GM12878 (cell line): ENCODE measurements around the gene PTPRF. TPM values are rescaled to one million over a fixed set of nuclear protein-coding genes. Genes with fewer than 3 reads are reported as not detected.

Experiments used
- ATAC-seq: fragments of 200-7000 bp; cut with Tn5 transposase; 3 replicates; pipeline ENCODE4 v1.9.1; 2020; ENCODE audit warnings: mild to moderate bottlenecking, moderate library complexity
- BruUV-seq: library from RNA; stranded (reverse); fragments of 400-500 nt; replicated peaks from 2 replicates; lab custom pipeline; 2021; lab: Mats Ljungman, UMichigan
- CTCF ChIA-PET: fragments of 300-600 bp; sonication (Branson Sonifier 250); formaldehyde crosslinking; extraction: SDS; loops from one replicate; lab custom pipeline; 2021; ENCODE audit warnings: inconsistent platforms; lab: Yijun Ruan, JAX
- POLR2A ChIA-PET: fragments of 350-600 bp; formaldehyde crosslinking; extraction: SDS; loops from one replicate; lab custom pipeline; 2021; ENCODE audit warnings: inconsistent platforms; lab: Charles Lee
- RAD21 ChIA-PET: fragments of 300-600 bp; sonication (Branson Sonifier 250); formaldehyde crosslinking; loops from one replicate; lab custom pipeline; 2023; ENCODE audit warnings: antibody characterized with exemption; ENCODE audit not compliant: unreplicated experiment; lab: Charles Lee
- SMC1A ChIA-PET: fragments of 300-600 bp; sonication (Branson Sonifier 250); formaldehyde crosslinking; loops from one replicate; lab custom pipeline; 2023; ENCODE audit not compliant: unreplicated experiment, uncharacterized antibody; lab: Charles Lee
- DNase-seq: peaks from one replicate; pipeline ENCODE4 v3.0.0-alpha.2; 2011; ENCODE audit warnings: low read depth, low spot score
- FAIRE-seq: peaks from 3 replicates; lab custom pipeline; 2011; peaks lifted over from hg19 to GRCh38; lab: Jason Lieb, UNC
- H2AFZ ChIP-seq: 2 replicates; pipeline ENCODE4 v1.6.0; 2011; ENCODE audit warnings: low read depth, low read length, control low read depth; ENCODE audit not compliant: control insufficient read depth
- H3K27ac ChIP-seq: 2 replicates; pipeline ENCODE4 v1.5.1; 2011; ENCODE audit warnings: control low read depth; ENCODE audit not compliant: control insufficient read depth, insufficient read depth
- H3K27me3 ChIP-seq, 2 experiments: replicated peaks in 1 of 2; 2 replicates each; pipeline versions ENCODE4 v1.6.0 to v1.6.1; 2011; ENCODE audit warnings: low read length in 1 of 2; ENCODE audit not compliant: control insufficient read depth in 2 of 2, insufficient read depth in 2 of 2
- H3K36me3 ChIP-seq, 2 experiments: 2 replicates each; pipeline ENCODE4 v1.5.1; 2011; ENCODE audit warnings: low read length in 1 of 2; ENCODE audit not compliant: control insufficient read depth in 2 of 2, insufficient read depth in 2 of 2
- H3K4me1 ChIP-seq: 2 replicates; pipeline ENCODE4 v1.6.1; 2011; ENCODE audit warnings: mild to moderate bottlenecking, low read length, moderate library complexity, mixed read lengths; ENCODE audit not compliant: control insufficient read depth, insufficient read depth
- H3K4me2 ChIP-seq: 2 replicates; pipeline ENCODE4 v1.6.0; 2011; ENCODE audit warnings: control low read depth; ENCODE audit not compliant: control insufficient read depth, insufficient read depth
- H3K4me3 ChIP-seq: fragments of 200-600 bp; sonication (generic); 2 replicates; pipeline ENCODE4 v1.5.1; 2016
- H3K79me2 ChIP-seq: 2 replicates; pipeline ENCODE4 v1.6.0; 2011; ENCODE audit warnings: low read length; ENCODE audit not compliant: control insufficient read depth, insufficient read depth
- H3K9ac ChIP-seq: 2 replicates; pipeline ENCODE4 v1.8.0; 2011; ENCODE audit warnings: low read length, control low read depth, mixed read lengths; ENCODE audit not compliant: control insufficient read depth, insufficient read depth
- H3K9me3 ChIP-seq: replicated peaks from 3 replicates; pipeline ENCODE4 v1.5.1; 2011; ENCODE audit warnings: mild to moderate bottlenecking, low read length; ENCODE audit not compliant: control insufficient read depth, insufficient read depth
- H4K20me1 ChIP-seq: 2 replicates; pipeline ENCODE4 v1.6.0; 2011; ENCODE audit not compliant: control insufficient read depth, insufficient read depth
- CBX5 ChIP-seq: sonication (generic); IDR thresholded peaks from 2 replicates; pipeline ENCODE4 v1.6.1; 2016; ENCODE audit warnings: low read depth, moderate library complexity, mild to moderate bottlenecking, inconsistent platforms
- ETV6 ChIP-seq, 2 experiments: fragments of 450-650 bp in 1 of 2; IDR thresholded peaks in 1 of 2; conservative IDR thresholded peaks in 1 of 2; 2 replicates each; pipeline ENCODE4 v1.6.1; 2014; ENCODE audit warnings: antibody characterized with exemption in 1 of 2, borderline replicate concordance in 1 of 2, low read depth in 1 of 2, mild to moderate bottlenecking in 1 of 2, moderate library complexity in 1 of 2
- NR2F1 ChIP-seq: fragments of 450-650 bp; conservative IDR thresholded peaks from 2 replicates; pipeline ENCODE4 v1.6.1; 2017; ENCODE audit warnings: mild to moderate bottlenecking
- RAD51 ChIP-seq: fragments of 450-650 bp; IDR thresholded peaks from 2 replicates; pipeline ENCODE4 v1.6.1; 2016; ENCODE audit warnings: moderate library complexity, mild to moderate bottlenecking, inconsistent platforms
- SIN3A ChIP-seq: IDR thresholded peaks from 2 replicates; pipeline ENCODE4 v1.6.1; 2012; ENCODE audit warnings: low read depth, low read length, improper control_type of control experiment
- SMC3 ChIP-seq: IDR thresholded peaks from 2 replicates; pipeline ENCODE4 v1.6.1; 2011; ENCODE audit warnings: low read length, improper control_type of control experiment, borderline replicate concordance
- STAT3 ChIP-seq: IDR thresholded peaks from 2 replicates; pipeline ENCODE4 v1.6.1; 2011; ENCODE audit warnings: low read depth, low read length, improper control_type of control experiment
- ZNF622 ChIP-seq: fragments of 450-650 bp; IDR thresholded peaks from 2 replicates; pipeline ENCODE4 v1.6.1; 2017; ENCODE audit warnings: mild to moderate bottlenecking, inconsistent platforms
- WGBS: methylation state at CpG from one replicate; pipeline ENCODE4 v1.1.6; 2016; ENCODE audit warnings: low lambda C conversion rate; ENCODE audit not compliant: insufficient replicate concordance, insufficient coverage; ENCODE audit errors: missing lambda C conversion rate; 5-methylcytosine and 5-hydroxymethylcytosine counted together
- in situ Hi-C: fragments of 300-500 bp; cut with MboI; formaldehyde crosslinking; loops from 9 replicates; pipeline ENCODE4 v1.14.3; 2018; ENCODE audit warnings: mixed read lengths
- intact Hi-C: fragments of 100-400 bp; cut with micrococcal nuclease; formaldehyde crosslinking; loops from one replicate; pipeline ENCODE4 v1.14.2; 2022; ENCODE audit not compliant: unreplicated experiment
- polyA plus RNA-seq, 11 experiments: library from polyadenylated mRNA; depleted of rRNA in 4 of 11; unstranded in 6 of 11; stranded (reverse) in 5 of 11; fragments of >200 nt; fragmentation: Nextera tagmentation in 4 of 11; fragmentation: Illumina TruSeq in 1 of 11; extraction: Ambion mirVana in 4 of 11; extraction: Trizol in 1 of 11; gene quantifications; 1 replicate in 1 of 11; 2 replicates in 10 of 11; pipeline versions ENCODE4 v1.2.1 to v1.2.3, GENCODE V29; 2011 to 2016; ENCODE audit warnings: inconsistent platforms in 2 of 11, missing spikeins in 2 of 11, low read depth in 1 of 11
- total RNA-seq, 4 experiments: library from RNA; depleted of rRNA in 3 of 4; stranded (reverse); fragments of >200 nt in 3 of 4; fragmentation: Illumina TruSeq in 1 of 4; extraction: Trizol in 1 of 4; gene quantifications; 2 replicates each; pipeline versions ENCODE4 v1.2.1 to v1.2.3, GENCODE V29; 2013 to 2021
- TF ChIP-seq, protein P1 (sequence below): fragments of 450-650 bp; IDR thresholded peaks from 2 replicates; pipeline ENCODE4 v1.6.1; 2018; ENCODE audit warnings: mild to moderate bottlenecking, low read depth, moderate library complexity; ENCODE audit not compliant: partially characterized antibody

Gene PTPRF
- total and polyA plus RNA-seq, 10 of the 15 experiments (the other 5 are each of a cell fraction or from before 2014, with no cell fraction given): 0.04 to 2.6 (median 0.32) TPM

- TF ChIP-seq ETV6 (conservative IDR thresholded peaks at IDR 0.05 in 1 of 2, IDR thresholded peaks at IDR 0.05 in 1 of 2; ENCODE audit: borderline replicate concordance in 1 of 2, low read depth in 1 of 2) (no peak), STAT3 (no peak), NR2F1 (no peak)
These were observed 26.1 kb downstream of the PTPRF start (continued) for GRCh38 chr1:43556782-43557181.

GRCh38 chr1:43557744-43558245, 27.1 kb downstream of the PTPRF start:
- H3K36me3 ChIP-seq: no peaks in the 10 kb centered on the region
- H3K4me1 ChIP-seq: no peaks in the 10 kb centered on the region
- 57% methylated on average over 8 of the region's 9 CpGs for WGBS
- H2AFZ ChIP-seq: no peak overlapping the region
- intact Hi-C loops (no loop called here), in situ Hi-C loops (no loop called here)
- SMC1A ChIA-PET: no interaction called here
- no TSS peak for BruUV-seq
- RAD21 ChIA-PET: interaction anchor here (0.7 kb wide), 1 partner anchor 751 kb away, joined by 3 read pairs; no protein-coding TSS in a partner anchor
- H4K20me1 ChIP-seq: no peaks in the 10 kb centered on the region
- no peaks in the 10 kb centered on the region for H3K27me3 ChIP-seq
- no peak overlapping the region for H3K9ac ChIP-seq
- FAIRE-seq: no peak
- no peak overlapping the region for H3K4me2 ChIP-seq
- H3K9me3 ChIP-seq: no peaks in the 10 kb centered on the region
- no peaks in the 10 kb centered on the region for H3K79me2 ChIP-seq
- CTCF ChIA-PET: interaction anchor here (1.5 kb wide), 1 partner anchor 377 kb away, joined by 3 read pairs; no protein-coding TSS in a partner anchor
- DNase-seq: no peak
- TF ChIP-seq SIN3A (no peak), RAD51 (no peak), SMC3 (no peak), CBX5 (no peak), ZNF622 (no peak)
- TF ChIP-seq, protein P1, sequence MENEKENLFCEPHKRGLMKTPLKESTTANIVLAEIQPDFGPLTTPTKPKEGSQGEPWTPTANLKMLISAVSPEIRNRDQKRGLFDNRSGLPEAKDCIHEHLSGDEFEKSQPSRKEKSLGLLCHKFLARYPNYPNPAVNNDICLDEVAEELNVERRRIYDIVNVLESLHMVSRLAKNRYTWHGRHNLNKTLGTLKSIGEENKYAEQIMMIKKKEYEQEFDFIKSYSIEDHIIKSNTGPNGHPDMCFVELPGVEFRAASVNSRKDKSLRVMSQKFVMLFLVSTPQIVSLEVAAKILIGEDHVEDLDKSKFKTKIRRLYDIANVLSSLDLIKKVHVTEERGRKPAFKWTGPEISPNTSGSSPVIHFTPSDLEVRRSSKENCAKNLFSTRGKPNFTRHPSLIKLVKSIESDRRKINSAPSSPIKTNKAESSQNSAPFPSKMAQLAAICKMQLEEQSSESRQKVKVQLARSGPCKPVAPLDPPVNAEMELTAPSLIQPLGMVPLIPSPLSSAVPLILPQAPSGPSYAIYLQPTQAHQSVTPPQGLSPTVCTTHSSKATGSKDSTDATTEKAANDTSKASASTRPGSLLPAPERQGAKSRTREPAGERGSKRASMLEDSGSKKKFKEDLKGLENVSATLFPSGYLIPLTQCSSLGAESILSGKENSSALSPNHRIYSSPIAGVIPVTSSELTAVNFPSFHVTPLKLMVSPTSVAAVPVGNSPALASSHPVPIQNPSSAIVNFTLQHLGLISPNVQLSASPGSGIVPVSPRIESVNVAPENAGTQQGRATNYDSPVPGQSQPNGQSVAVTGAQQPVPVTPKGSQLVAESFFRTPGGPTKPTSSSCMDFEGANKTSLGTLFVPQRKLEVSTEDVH: no peak
- TF ChIP-seq, all 136 proteins: peak for 0
- POLR2A ChIA-PET: no interaction called here
- Histone ChIP-seq H3K4me3 (no peak overlapping the region), H3K27ac (no peak overlapping the region)
- ATAC-seq: no peak
